ENCODE measurements around the gene LRRC49.

GRCh38 chr15:71082803-71083202 lies 190.2 kb downstream of the LRRC49 start:
- TF ChIP-seq CTCF (conservative IDR thresholded peaks at IDR 0.05 in 1 of 2, IDR thresholded peaks at IDR 0.05 in 1 of 2; ENCODE audit: extremely low read depth in 1 of 2, insufficient read depth in 1 of 2, low read depth in 1 of 2, low read length in 2 of 2), result no peak
- no peak for TF ChIP-seq EZH2 (IDR thresholded peaks at IDR 0.05; ENCODE audit: borderline replicate concordance, low read length)
